ENCODE results near the gene FUNDC1.

The FUNDC1 gene

DNA sequence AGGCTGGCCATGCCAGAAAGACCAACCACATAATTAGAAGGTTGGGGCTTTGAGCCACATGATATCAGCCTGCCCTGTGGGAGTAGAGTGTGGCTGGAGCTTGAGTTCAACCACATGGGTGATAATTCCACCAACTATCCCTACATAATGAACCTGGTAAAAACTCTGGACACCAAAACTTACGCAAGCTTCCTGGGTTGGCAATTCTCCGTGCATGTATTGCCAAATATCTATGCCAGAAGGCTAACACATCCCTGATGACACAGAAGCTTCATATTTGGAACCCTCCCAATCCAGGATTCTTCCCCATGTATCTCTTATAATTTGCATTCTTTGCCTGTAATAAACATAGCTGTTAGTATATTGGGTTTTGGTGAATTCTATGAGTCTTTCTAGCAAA is 68.2 kb downstream of the FUNDC1 start:
- DNase-seq, result no peak

Measured in CD4-positive, alpha-beta T cell treated with Interleukin-17A for 1 hour (primary cell).